Neural cell (in vitro differentiated cells): ENCODE data around the gene LRRTM3. TPM values are rescaled to one million over a fixed set of nuclear protein-coding genes. Genes with fewer than 3 reads are reported as not detected.

ENCODE experiments used
- H2AFZ ChIP-seq: fragments of 200-600, 300-800 bp; sonication (generic), shearing (Covaris generic); 2 replicates; pipeline ENCODE4 v1.6.0; 2014; ENCODE audit warnings: low read depth, mild to moderate bottlenecking, antibody characterized with exemption, low read length, moderate library complexity
- H3F3A ChIP-seq: fragments of 200-600 bp; shearing (Covaris generic); 2 replicates; pipeline ENCODE4 v1.6.1; 2016; ENCODE audit warnings: mild to moderate bottlenecking, moderate library complexity, mixed read lengths, antibody characterized with exemption, low read length; ENCODE audit not compliant: insufficient read depth, poor library complexity, severe bottlenecking
- H3K27ac ChIP-seq: fragments of 200-600, 300-800 bp; sonication (generic), shearing (Covaris generic); 2 replicates; pipeline ENCODE4 v1.5.1; 2014; ENCODE audit warnings: mild to moderate bottlenecking, low read length, moderate library complexity
- H3K27me3 ChIP-seq: fragments of 300-800, 200-600 bp; sonication (generic), shearing (Covaris generic); 2 replicates; pipeline ENCODE4 v1.6.0; 2014; ENCODE audit warnings: mild to moderate bottlenecking, low read depth, low read length, moderate library complexity; ENCODE audit not compliant: insufficient read depth
- H3K36me3 ChIP-seq: fragments of 300-800, 200-600 bp; sonication (generic), shearing (Covaris generic); 2 replicates; pipeline ENCODE4 v1.5.1; 2014; ENCODE audit warnings: mild to moderate bottlenecking, antibody characterized with exemption, low read length, moderate library complexity; ENCODE audit not compliant: insufficient read depth
- H3K4me2 ChIP-seq: fragments of 300-800, 200-600 bp; sonication (generic), shearing (Covaris generic); 2 replicates; pipeline ENCODE4 v1.6.0; 2014; ENCODE audit warnings: mild to moderate bottlenecking, low read length
- H3K4me3 ChIP-seq: fragments of 300-800, 200-600 bp; sonication (generic), shearing (Covaris generic); 2 replicates; pipeline ENCODE4 v1.5.1; 2014; ENCODE audit warnings: mild to moderate bottlenecking, low read length, moderate library complexity
- H3K79me2 ChIP-seq: fragments of 200-600 bp; shearing (Covaris generic); replicated peaks from 2 replicates; pipeline ENCODE4 v1.6.0; 2014; ENCODE audit warnings: mild to moderate bottlenecking, low read length, moderate library complexity; ENCODE audit not compliant: insufficient read depth
- H3K9ac ChIP-seq: fragments of 300-800, 200-600 bp; sonication (generic), shearing (Covaris generic); 2 replicates; pipeline ENCODE4 v1.6.1; 2016; ENCODE audit warnings: mild to moderate bottlenecking, low read length, mixed read lengths
- H3K9me2 ChIP-seq: fragments of 200-600 bp; shearing (Covaris generic); 2 replicates; pipeline ENCODE4 v1.6.1; 2016; ENCODE audit warnings: mild to moderate bottlenecking, low read length, mixed read lengths; ENCODE audit not compliant: insufficient read depth
- H3K9me3 ChIP-seq: fragments of 200-600, 300-800 bp; sonication (generic), shearing (Covaris generic); 2 replicates; pipeline ENCODE4 v1.6.1; 2016; ENCODE audit warnings: mild to moderate bottlenecking, mixed run types, low read length, moderate library complexity, mixed read lengths
- H4K20me1 ChIP-seq: fragments of 200-600 bp; shearing (Covaris generic); 2 replicates; pipeline ENCODE4 v1.6.1; 2016; ENCODE audit warnings: mild to moderate bottlenecking, mixed run types; ENCODE audit not compliant: insufficient read depth
- EP300 ChIP-seq: fragments of 450-650 bp; conservative IDR thresholded peaks from 2 replicates; pipeline ENCODE4 v1.6.1; 2014; ENCODE audit warnings: antibody characterized with exemption, mild to moderate bottlenecking, moderate library complexity; ENCODE audit not compliant: poor library complexity, severe bottlenecking
- EZH2 ChIP-seq: fragments of 200-600, 300-800 bp; shearing (Covaris generic), sonication (generic); IDR thresholded peaks from 2 replicates; pipeline ENCODE4 v1.6.1; 2014; ENCODE audit warnings: antibody characterized with exemption, low read length, borderline replicate concordance, mild to moderate bottlenecking; ENCODE audit not compliant: insufficient read depth, poor library complexity, severe bottlenecking
- MXI1 ChIP-seq: fragments of 450-650 bp; conservative IDR thresholded peaks from 2 replicates; pipeline ENCODE4 v1.6.1; 2014; ENCODE audit warnings: antibody characterized with exemption, mild to moderate bottlenecking; ENCODE audit not compliant: poor library complexity, severe bottlenecking
- POLR2AphosphoS5 ChIP-seq: IDR thresholded peaks from 2 replicates; pipeline ENCODE4 v1.6.1; 2012
- RAD21 ChIP-seq: fragments of 450-650 bp; conservative IDR thresholded peaks from 2 replicates; pipeline ENCODE4 v1.6.1; 2014; ENCODE audit warnings: antibody characterized with exemption, mild to moderate bottlenecking, moderate library complexity
- SMC3 ChIP-seq: fragments of 450-650 bp; conservative IDR thresholded peaks from 2 replicates; pipeline ENCODE4 v1.6.1; 2014; ENCODE audit warnings: antibody characterized with exemption, mild to moderate bottlenecking, moderate library complexity; ENCODE audit not compliant: poor library complexity
- TAF1 ChIP-seq: IDR thresholded peaks from 2 replicates; pipeline ENCODE4 v1.6.1; 2012; ENCODE audit warnings: low read depth
- polyA plus RNA-seq: library from polyadenylated mRNA; depleted of rRNA; stranded (reverse); fragments of >200 nt; gene quantifications from 2 replicates; pipeline ENCODE4 v1.2.3, GENCODE V29; 2014
- TF ChIP-seq, protein P1 (sequence below): IDR thresholded peaks from 2 replicates; pipeline ENCODE4 v1.6.1; 2012; ENCODE audit warnings: borderline replicate concordance
- TF ChIP-seq, protein P2 (sequence below): fragments of 450-650 bp; IDR thresholded peaks from 2 replicates; pipeline ENCODE4 v1.5.1; 2014; ENCODE audit warnings: antibody characterized with exemption, mild to moderate bottlenecking, moderate library complexity; ENCODE audit not compliant: poor library complexity, severe bottlenecking

Gene LRRTM3
- polyA plus RNA-seq, 1 donor from 2014 or later: 3.2 TPM

- Histone ChIP-seq H4K20me1 (no peaks in the 10 kb centered on the region), H3K9me2 (no peaks in the 10 kb centered on the region), H3K9me3 (no peaks in the 10 kb centered on the region), H3F3A (no peaks in the 10 kb centered on the region), H3K27ac (no peak overlapping the region), H3K4me2 (no peak overlapping the region), H3K27me3 (no peaks in the 10 kb centered on the region), H3K4me3 (no peak overlapping the region), H3K79me2 (no peaks in the 10 kb centered on the region), H2AFZ (no peak overlapping the region), H3K9ac (no peak overlapping the region), H3K36me3 (no peaks in the 10 kb centered on the region)
- no peak for TF ChIP-seq MXI1
- no peak for TF ChIP-seq POLR2AphosphoS5
- no peak for TF ChIP-seq EP300
Measured at GRCh38 chr10:66980246-66980815, 54.5 kb downstream of the LRRTM3 start.

- no peaks in the 10 kb centered on the region for H3K79me2 ChIP-seq
- H3K4me3 ChIP-seq: no peak overlapping the region
- H3K36me3 ChIP-seq: no peaks in the 10 kb centered on the region
- H4K20me1 ChIP-seq: no peaks in the 10 kb centered on the region
- no peak overlapping the region for H3K9ac ChIP-seq
- TF ChIP-seq EZH2: no peak
- no peak for TF ChIP-seq RAD21
- no peak for TF ChIP-seq MXI1
- TF ChIP-seq, protein P1, sequence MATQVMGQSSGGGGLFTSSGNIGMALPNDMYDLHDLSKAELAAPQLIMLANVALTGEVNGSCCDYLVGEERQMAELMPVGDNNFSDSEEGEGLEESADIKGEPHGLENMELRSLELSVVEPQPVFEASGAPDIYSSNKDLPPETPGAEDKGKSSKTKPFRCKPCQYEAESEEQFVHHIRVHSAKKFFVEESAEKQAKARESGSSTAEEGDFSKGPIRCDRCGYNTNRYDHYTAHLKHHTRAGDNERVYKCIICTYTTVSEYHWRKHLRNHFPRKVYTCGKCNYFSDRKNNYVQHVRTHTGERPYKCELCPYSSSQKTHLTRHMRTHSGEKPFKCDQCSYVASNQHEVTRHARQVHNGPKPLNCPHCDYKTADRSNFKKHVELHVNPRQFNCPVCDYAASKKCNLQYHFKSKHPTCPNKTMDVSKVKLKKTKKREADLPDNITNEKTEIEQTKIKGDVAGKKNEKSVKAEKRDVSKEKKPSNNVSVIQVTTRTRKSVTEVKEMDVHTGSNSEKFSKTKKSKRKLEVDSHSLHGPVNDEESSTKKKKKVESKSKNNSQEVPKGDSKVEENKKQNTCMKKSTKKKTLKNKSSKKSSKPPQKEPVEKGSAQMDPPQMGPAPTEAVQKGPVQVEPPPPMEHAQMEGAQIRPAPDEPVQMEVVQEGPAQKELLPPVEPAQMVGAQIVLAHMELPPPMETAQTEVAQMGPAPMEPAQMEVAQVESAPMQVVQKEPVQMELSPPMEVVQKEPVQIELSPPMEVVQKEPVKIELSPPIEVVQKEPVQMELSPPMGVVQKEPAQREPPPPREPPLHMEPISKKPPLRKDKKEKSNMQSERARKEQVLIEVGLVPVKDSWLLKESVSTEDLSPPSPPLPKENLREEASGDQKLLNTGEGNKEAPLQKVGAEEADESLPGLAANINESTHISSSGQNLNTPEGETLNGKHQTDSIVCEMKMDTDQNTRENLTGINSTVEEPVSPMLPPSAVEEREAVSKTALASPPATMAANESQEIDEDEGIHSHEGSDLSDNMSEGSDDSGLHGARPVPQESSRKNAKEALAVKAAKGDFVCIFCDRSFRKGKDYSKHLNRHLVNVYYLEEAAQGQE: no peak
- TF ChIP-seq TAF1: no peak
- TF ChIP-seq, protein P2, sequence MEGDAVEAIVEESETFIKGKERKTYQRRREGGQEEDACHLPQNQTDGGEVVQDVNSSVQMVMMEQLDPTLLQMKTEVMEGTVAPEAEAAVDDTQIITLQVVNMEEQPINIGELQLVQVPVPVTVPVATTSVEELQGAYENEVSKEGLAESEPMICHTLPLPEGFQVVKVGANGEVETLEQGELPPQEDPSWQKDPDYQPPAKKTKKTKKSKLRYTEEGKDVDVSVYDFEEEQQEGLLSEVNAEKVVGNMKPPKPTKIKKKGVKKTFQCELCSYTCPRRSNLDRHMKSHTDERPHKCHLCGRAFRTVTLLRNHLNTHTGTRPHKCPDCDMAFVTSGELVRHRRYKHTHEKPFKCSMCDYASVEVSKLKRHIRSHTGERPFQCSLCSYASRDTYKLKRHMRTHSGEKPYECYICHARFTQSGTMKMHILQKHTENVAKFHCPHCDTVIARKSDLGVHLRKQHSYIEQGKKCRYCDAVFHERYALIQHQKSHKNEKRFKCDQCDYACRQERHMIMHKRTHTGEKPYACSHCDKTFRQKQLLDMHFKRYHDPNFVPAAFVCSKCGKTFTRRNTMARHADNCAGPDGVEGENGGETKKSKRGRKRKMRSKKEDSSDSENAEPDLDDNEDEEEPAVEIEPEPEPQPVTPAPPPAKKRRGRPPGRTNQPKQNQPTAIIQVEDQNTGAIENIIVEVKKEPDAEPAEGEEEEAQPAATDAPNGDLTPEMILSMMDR: no peak
- TF ChIP-seq SMC3: no peak
- no peak for TF ChIP-seq EP300
- TF ChIP-seq POLR2AphosphoS5: no peak
- H3K4me2 ChIP-seq: no peak overlapping the region
- H2AFZ ChIP-seq: no peak overlapping the region
- H3K9me3 ChIP-seq: no peaks in the 10 kb centered on the region
- no peaks in the 10 kb centered on the region for H3K9me2 ChIP-seq
- H3K27me3 ChIP-seq: no peaks in the 10 kb centered on the region
- no peaks in the 10 kb centered on the region for H3F3A ChIP-seq
- no peak overlapping the region for H3K27ac ChIP-seq
Measured at GRCh38 chr10:66981361-66982052, 55.7 kb downstream of the LRRTM3 start.
